ENCODE measurements around the gene RNF214. TPM values are rescaled to one million over a fixed set of nuclear protein-coding genes. Genes with fewer than 3 reads are reported as not detected.

RNF214 gene
- total RNA-seq: 14.2 and 14.4 TPM in 2 replicates

DNA sequence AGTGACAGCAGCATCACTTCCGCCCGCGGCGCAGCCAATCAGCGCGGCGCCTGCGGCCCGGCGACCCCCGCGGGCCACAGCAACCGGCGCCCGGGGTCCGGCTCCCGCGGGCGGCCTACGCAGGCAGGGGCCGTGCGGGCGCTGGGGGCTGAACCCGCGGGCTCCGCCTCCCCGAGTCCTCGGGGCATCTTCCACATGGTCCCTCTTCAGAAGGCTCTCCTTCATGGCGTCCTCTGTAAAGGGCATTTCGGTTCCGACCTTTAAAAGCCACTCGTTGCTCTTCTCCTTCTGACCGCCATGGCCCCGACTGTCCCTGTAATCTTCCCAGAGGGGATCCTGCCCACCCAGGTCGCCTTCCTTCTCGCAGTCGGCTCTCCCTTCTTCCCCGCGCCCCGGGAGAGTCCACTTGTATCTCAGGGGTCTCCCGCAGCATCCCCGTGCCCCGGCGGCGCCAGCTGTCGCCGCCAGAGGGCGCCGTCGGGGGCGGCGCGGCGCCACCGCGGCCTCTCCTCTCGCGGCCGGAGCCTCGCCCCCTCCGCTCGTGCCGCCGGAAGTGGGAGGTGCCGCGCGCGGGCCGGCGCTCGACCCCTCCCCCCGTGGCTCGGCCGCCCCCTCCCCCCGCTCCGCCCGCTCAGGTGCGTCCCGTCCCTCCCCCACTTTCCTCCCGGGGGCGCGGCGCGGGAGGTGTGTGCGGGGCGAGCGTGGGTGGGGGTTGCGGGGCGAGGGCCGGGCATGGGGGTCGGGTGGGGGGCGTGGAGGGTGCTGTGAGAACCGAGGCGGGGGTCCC, at the start of gene RNF214:
Gene RNF214, plus strand, starts transcription at position 580 of the 787 bp plus-strand sequence. CDS start 1,602 bp downstream, outside the sequence.

GRCh38 chr11:117199053-117199915, 33.2 kb upstream of the RNF214 start, which contains the start of gene TAGLN:
Gene TAGLN, plus strand, starts transcription at chr11:117199370. Its CDS starts 3,644 bp downstream, at chr11:117203014.

GRCh38 chr11:117231842-117232091, 704 bp upstream of the RNF214 start, which contains the start of gene PCSK7:
Gene PCSK7, minus strand, starts transcription at chr11:117232073. Its CDS starts 2,229 bp downstream, at chr11:117229844.

DNA sequence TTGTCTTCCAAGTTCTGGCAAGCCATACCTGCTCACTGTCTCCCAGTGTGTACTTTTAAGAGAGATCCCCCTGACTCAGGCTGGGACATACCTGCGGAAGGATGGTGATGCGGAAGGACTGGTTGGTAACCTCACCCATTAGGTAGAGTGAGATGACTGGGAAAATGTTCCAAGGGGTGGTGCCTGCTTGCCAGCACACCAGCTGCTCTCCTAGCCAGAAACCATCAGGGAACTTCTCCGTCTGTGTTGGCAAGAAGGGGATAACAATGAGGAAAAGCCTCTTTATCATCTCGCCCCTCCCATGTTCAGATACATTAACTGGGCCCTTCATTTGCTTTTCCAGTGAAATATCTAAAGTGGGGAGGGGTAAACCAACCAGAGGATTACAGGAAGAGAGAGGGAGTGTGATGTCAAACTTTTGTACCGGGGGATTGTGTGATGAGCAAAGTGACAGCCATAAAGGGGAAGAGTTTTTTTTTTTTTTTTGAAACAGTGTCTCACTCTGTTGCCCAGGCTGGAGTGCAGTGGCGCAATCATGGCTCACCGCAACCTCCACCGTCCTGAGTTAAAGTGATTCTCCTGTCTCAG, 58.4 kb downstream of the RNF214 start, which contains the start of gene BACE1-AS:
Gene BACE1-AS, plus strand, starts transcription at position 538 of the 588 bp plus-strand sequence.

GRCh38 chr11:117316197-117316961, 83.9 kb downstream of the RNF214 start, which contains the start of gene BACE1:
Gene BACE1, minus strand, starts transcription at chr11:117316256. Its CDS starts 461 bp downstream, at chr11:117315795.

DNA sequence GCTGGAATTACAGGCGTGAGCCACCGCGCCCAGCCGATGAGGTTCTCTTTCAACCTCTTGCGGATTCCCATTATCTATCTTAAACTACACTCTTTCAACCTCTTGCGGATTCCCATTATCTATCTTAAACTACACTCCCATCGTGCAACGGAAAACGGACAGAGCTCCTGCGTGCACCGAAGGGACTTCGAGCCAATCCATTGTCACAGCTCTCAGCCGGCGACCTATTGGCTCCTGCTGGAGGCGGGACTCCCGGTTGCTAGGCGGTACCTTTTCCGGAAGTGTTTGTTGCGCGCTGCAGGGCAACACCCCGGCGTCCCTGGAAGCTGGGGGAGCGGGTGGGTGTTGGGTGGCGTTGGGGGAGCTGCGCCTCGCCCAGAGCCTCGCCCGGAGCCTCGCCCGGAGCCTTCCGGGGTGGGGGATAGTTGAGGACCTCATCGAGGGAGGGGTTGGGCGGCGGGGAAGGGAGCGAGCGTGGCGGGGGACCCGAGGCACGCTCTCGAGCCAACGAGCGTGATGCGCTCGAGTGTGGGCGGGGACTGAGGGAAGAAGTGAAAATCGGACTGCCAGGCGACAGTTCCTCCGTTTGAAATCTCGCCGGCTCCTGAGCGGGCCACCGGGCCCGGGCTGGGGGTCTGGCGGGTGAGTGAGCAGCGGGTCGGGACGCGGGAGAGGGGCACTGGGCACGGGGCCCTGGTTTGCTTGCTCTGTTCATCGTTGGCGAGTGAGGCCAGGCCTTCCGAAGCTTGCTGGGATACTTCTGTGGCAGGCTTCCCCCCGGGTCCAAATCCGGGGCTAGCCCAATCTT, 95.3 kb downstream of the RNF214 start, which contains the start of gene CEP164:
Gene CEP164, plus strand, starts transcription at position 288 of the 808 bp plus-strand sequence. CDS start 10,733 bp downstream, outside the sequence.

Small RNA genes within 50 kb of the gene (small RNA-seq; reads per million reads assigned to genes)
- gene RF00564: not detected

Other genes starting within 250 kb of the RNF214 start
- 13.9 and 16.7 TPM in 2 replicates for gene SIK3, start 134.2 kb upstream of the RNF214 start, total RNA-seq
- 174 and 201 TPM in 2 replicates for gene PAFAH1B2, start 88.4 kb upstream of the RNF214 start, total RNA-seq
- gene SIDT2, start 53.9 kb upstream of the RNF214 start, total RNA-seq: 13.1 and 17.3 TPM in 2 replicates
- gene TAGLN, start 33.3 kb upstream of the RNF214 start, total RNA-seq: 23.5 and 49.6 TPM in 2 replicates
- 45.1 and 50.2 TPM in 2 replicates for gene PCSK7, start 598 bp upstream of the RNF214 start, total RNA-seq
- gene BACE1-AS, start 58.7 kb downstream of the RNF214 start, total RNA-seq: 3.7 and 4.6 TPM in 2 replicates
- 16.3 and 16.5 TPM in 2 replicates for gene BACE1, start 83.6 kb downstream of the RNF214 start, total RNA-seq
- 30.1 and 36.5 TPM in 2 replicates for gene CEP164, start 95.2 kb downstream of the RNF214 start, total RNA-seq